Lung (tissue), 12 donors: ENCODE measurements around the gene KRT34. TPM values are rescaled to one million over a fixed set of nuclear protein-coding genes. Genes with fewer than 3 reads are reported as not detected.

ENCODE experiments used
- ATAC-seq: fragments of 200-7000 bp; cut with Tn5 transposase; one replicate; pipeline ENCODE4 v1.9.1; 2020; ENCODE audit warnings: moderate number of reproducible peaks; ENCODE audit not compliant: insufficient read depth, low FRiP score
- DNase-seq, 3 donors: peaks; one replicate each; pipeline ENCODE4 v3.0.0-alpha.2; 2013 to 2017
- H3K27ac ChIP-seq, 2 donors: one replicate each; pipeline ENCODE4 v1.5.1; 2013; ENCODE audit warnings: mild to moderate bottlenecking in 2 of 2, moderate library complexity in 2 of 2, control low read depth in 1 of 2, inconsistent platforms in 1 of 2, low read depth in 1 of 2, low read length in 1 of 2
- H3K27me3 ChIP-seq, 3 donors: one replicate each; pipeline ENCODE4 v1.5.1; 2013; ENCODE audit warnings: low read length in 2 of 3; ENCODE audit not compliant: control insufficient read depth in 3 of 3, insufficient read depth in 3 of 3
- H3K36me3 ChIP-seq, 4 donors: one replicate each; pipeline ENCODE4 v1.5.1; 2013; ENCODE audit warnings: low read length in 4 of 4, mild to moderate bottlenecking in 1 of 4, moderate library complexity in 1 of 4; ENCODE audit not compliant: control insufficient read depth in 4 of 4, insufficient read depth in 4 of 4
- H3K4me1 ChIP-seq, 5 donors: one replicate each; pipeline ENCODE4 v1.5.1; 2013; ENCODE audit warnings: low read length in 5 of 5, mild to moderate bottlenecking in 2 of 5, moderate library complexity in 1 of 5; ENCODE audit not compliant: control insufficient read depth in 5 of 5, insufficient read depth in 5 of 5
- H3K4me3 ChIP-seq: one replicate; pipeline ENCODE4 v1.5.1; 2013; ENCODE audit warnings: mild to moderate bottlenecking, control low read depth, moderate library complexity
- H3K9ac ChIP-seq, 2 donors: one replicate each; pipeline ENCODE4 v1.5.1; 2013; ENCODE audit warnings: low read length in 2 of 2, control low read depth in 1 of 2; ENCODE audit not compliant: insufficient read depth in 1 of 2
- H3K9me3 ChIP-seq, 4 donors: one replicate each; pipeline ENCODE4 v1.5.1; 2013; ENCODE audit warnings: low read length in 3 of 4, mild to moderate bottlenecking in 1 of 4, moderate library complexity in 1 of 4; ENCODE audit not compliant: control insufficient read depth in 4 of 4, insufficient read depth in 3 of 4
- WGBS, 2 donors: extraction: QIAGEN DNeasy Blood & Tissue Kit; methylation state at CpG; one replicate each; pipeline ENCODE4 v1.1.7; 2013; 5-methylcytosine and 5-hydroxymethylcytosine counted together
- polyA plus RNA-seq, 2 donors: library from polyadenylated mRNA; stranded (reverse); fragments of 200-250 nt; gene quantifications; one replicate each; pipeline ENCODE4 v1.2.1, GENCODE V29; 2013
- total RNA-seq, 2 donors: library from RNA; depleted of rRNA in 1 of 2; stranded (reverse); fragments of >200 nt in 1 of 2; gene quantifications; one replicate each; pipeline ENCODE4 v1.2.1, GENCODE V29; 2014 to 2021
- TF ChIP-seq, protein P1 (sequence below): IDR thresholded peaks from 2 replicates; pipeline ENCODE4 v1.5.1; 2012; ENCODE audit warnings: mild to moderate bottlenecking; ENCODE audit errors: control extremely low read depth, extremely low read depth
- donor health status: control.
- donor health status: control.
- donor health status: Bipolar disorder and iron deficiency.
- donor health status: healthy.
- donor health status: DM: yes; HTN: yes; CAD: no.

KRT34 gene
- total and polyA plus RNA-seq, 4 donors: not detected

DNA sequence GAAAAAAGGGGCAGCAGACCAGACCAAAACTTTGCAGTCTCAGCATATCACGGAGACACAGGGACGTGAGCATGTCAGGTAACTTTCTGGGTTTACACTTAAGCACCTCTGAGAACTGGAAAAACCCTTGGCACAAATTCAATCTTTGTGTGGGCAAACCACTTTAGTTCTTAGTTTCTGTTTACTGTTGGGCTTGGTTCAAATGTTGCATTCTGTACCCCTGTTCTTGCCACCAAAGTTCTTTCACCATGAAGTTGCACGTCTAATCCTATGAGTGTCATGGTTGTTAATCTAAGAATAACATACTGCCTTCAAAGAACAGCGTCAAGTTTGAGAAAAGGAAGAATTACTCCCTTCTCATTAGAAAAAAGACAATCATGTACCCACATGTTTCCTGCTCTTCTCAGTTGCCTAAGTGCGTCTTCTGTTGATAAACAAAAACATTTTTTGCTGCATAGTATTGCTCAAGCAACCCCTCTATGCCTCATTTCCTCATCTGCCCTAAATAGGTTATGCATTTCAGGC is 43.1 kb downstream of the KRT34 start:
- WGBS, 2 donors: 20 to 29% methylated on average over 5 of the region's 5 CpGs
- DNase-seq (peak in 2 of 3 donors; percentile 53 to 63), ATAC-seq (peak; percentile 75)
- Histone ChIP-seq H3K4me1 (peaks cover 0 to 11% (median 0%) of the 10 kb centered on the region in 5 donors), H3K27me3 (no peaks in the 10 kb centered on the region), H3K36me3 (no peaks in the 10 kb centered on the region), H3K27ac (peak overlapping the region in 1 of 2 donors; percentile 7), H3K9ac (no peak overlapping the region), H3K9me3 (peaks cover 0 to 7% (median 0%) of the 10 kb centered on the region in 4 donors), H3K4me3 (no peak overlapping the region)
- TF ChIP-seq, protein P1, sequence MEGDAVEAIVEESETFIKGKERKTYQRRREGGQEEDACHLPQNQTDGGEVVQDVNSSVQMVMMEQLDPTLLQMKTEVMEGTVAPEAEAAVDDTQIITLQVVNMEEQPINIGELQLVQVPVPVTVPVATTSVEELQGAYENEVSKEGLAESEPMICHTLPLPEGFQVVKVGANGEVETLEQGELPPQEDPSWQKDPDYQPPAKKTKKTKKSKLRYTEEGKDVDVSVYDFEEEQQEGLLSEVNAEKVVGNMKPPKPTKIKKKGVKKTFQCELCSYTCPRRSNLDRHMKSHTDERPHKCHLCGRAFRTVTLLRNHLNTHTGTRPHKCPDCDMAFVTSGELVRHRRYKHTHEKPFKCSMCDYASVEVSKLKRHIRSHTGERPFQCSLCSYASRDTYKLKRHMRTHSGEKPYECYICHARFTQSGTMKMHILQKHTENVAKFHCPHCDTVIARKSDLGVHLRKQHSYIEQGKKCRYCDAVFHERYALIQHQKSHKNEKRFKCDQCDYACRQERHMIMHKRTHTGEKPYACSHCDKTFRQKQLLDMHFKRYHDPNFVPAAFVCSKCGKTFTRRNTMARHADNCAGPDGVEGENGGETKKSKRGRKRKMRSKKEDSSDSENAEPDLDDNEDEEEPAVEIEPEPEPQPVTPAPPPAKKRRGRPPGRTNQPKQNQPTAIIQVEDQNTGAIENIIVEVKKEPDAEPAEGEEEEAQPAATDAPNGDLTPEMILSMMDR: no peak

DNA sequence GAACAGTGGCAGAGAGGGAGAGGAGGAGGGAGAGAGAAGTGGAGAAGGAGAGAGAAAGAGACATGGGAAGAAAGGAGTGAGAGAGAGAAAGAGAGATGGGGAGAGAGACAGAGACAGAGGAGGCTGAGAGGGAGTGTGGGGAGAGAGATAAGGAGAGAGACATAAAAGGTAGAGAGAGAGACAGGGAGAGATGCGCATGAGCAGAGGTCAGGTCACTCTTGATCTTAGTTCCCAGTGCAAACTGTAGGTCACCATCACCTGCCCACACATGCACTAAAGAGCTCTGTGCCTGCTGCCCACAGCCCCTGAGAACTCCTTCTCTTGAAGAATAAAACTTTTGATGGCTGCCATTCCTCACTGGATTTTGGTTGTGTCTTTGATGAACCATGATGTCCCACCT is 46.4 kb downstream of the KRT34 start:
- TF ChIP-seq, protein P1: no peak

DNA sequence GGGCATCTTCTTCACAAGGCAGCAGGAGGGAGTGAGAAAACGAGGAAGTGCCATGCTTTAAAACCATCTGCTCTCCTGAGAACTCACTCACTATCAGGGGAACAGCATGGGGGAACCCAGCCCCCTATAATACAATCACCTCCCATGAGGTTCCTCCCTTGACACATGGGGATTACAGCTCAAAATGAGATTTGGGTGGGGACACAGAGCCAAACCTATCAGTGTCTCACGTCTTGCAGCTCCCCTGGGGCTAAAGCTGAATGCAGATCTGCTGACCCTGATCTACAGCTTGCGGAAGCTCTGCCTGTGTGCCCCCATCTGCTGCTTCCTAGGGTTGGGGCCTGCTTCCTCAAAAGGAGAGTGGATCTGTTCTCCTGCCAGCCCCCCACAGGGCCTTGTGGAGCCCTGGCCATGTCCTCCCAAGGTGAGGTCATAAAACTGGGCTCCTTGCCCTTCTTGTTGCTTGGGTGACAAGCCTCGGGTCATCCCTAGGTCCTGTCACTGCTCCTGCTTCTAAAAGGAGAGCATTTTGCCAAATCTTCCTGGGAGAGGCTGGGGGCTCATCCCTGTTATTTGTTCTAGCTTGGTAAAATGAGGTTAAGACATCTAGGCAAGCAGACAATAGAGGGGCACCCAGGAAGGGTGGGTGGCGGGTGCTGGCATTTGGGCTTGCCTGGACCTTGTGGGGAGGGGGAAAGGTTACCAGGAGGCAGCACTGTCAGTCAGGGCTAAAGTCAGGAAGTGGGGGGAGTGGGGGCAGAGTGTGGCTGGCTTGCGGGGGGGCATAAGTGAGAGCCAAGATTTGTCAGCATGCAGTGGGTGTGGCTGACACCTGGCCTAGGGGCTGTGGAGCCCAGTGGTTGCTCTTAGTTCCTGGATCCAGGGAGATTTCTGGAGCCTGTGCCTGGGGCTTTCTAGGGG is 47.5 kb downstream of the KRT34 start:
- Histone ChIP-seq H3K9me3 (peaks cover 0 to 3% (median 0%) of the 10 kb centered on the region in 4 donors), H3K4me3 (no peak overlapping the region), H3K9ac (no peak overlapping the region), H3K36me3 (no peaks in the 10 kb centered on the region), H3K27ac (no peak overlapping the region), H3K27me3 (no peaks in the 10 kb centered on the region), H3K4me1 (peaks cover 0 to 14% (median 0%) of the 10 kb centered on the region in 5 donors)
- ATAC-seq (no peak), DNase-seq (no peak)
- TF ChIP-seq, protein P1: no peak
- WGBS, 2 donors: 75 to 79% methylated on average over 6 of the region's 6 CpGs

More for the DNA sequence above, 46.4 kb downstream of the KRT34 start:
- peaks cover 0 to 3% (median 0%) of the 10 kb centered on the region in 4 donors for H3K9me3 ChIP-seq
- no peaks in the 10 kb centered on the region for H3K27me3 ChIP-seq
- no peak for ATAC-seq
- no peaks in the 10 kb centered on the region for H3K36me3 ChIP-seq
- H3K4me1 ChIP-seq: peaks cover 0 to 11% (median 0%) of the 10 kb centered on the region in 5 donors
- H3K4me3 ChIP-seq: no peak overlapping the region
- H3K27ac ChIP-seq: no peak overlapping the region
- DNase-seq: no peak
- 100% methylated on average over 1 of the region's 1 CpG for WGBS, 2 donors
- no peak overlapping the region for H3K9ac ChIP-seq
